GM10847 (cell line): Measurements from ENCODE around the gene ZFYVE28.

Experiments
- POLR2A ChIP-seq: IDR thresholded peaks from 2 replicates; pipeline ENCODE4 v1.6.1; 2011; ENCODE audit not compliant: insufficient read length; ENCODE audit errors: extremely low read depth

ZFYVE28 gene

GRCh38 chr4:2423695-2424094 is 5.2 kb upstream of the ZFYVE28 start:
- no peak for TF ChIP-seq POLR2A

GRCh38 chr4:2423066-2423465 is 4.6 kb upstream of the ZFYVE28 start:
- no peak for TF ChIP-seq POLR2A

- TF ChIP-seq POLR2A: no peak
Measured at GRCh38 chr4:2421928-2422327, 3.5 kb upstream of the ZFYVE28 start.

DNA sequence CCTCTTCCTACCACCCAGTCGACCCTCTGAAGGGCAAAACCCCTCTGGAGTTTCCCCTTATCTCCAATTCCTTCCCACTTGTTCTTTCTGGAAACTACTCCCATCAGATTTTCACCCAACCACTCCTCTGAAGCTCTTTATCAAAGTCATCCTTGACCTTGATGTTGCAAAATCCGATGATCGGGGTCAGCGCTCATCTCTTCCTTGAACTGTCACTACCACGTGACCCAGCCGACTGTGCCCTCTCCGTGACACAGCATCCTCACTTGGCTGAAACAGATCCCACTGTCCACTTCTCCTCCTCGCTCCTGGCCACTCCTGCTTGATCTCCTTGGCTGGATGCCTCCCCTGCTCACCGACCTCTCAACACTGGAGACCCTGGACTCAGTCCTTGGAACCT is 1.4 kb upstream of the ZFYVE28 start:
- no peak for TF ChIP-seq POLR2A

DNA sequence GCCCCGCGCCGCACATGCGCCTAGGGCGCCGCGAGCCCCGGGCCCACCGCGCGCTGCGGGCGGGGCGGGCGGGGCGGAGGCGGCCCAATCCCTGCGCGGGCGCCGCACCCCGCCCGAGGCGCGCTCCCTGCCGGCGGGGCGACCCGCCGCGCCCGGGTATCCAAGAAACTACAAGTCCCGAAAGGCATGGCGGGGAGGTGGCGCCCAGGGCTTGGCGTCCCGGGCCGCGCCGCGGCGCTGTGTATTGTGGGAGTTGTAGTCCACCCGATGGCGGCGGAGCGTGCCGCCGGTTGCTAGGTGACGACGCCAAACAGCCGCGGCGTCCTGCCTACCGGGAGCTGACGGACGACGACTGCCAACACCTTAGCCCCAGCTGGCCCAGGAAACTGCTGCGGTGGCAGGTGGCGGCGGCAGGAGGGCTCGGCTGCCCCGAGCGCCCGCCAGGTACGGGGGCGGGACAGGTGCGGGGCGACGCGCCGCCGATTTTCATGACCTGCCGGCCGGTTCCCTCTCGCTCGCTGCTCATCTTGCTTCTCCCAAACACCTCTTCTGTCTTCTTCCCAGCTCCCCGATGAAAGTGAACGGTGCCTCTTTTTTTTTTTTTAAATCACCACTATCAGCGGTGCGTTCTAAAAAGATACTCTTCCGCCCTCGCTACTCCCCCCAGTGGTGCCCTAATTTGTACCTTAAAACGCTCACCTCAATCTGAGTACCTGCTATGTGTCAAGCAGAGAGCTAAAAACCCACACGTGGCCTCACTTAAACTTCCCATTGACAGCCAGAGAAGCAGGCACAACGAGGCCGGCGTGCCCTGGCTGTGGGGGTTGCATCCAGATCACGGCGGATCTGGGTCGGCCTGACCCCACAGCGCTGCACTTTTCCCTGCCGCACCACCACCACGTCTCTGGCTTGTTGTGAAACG is 466 bp upstream of the ZFYVE28 start, which contains the start of gene CFAP99:
CFAP99 (plus strand) TSS at position 306 of the 922 bp plus-strand sequence.
- no peak for TF ChIP-seq POLR2A

DNA sequence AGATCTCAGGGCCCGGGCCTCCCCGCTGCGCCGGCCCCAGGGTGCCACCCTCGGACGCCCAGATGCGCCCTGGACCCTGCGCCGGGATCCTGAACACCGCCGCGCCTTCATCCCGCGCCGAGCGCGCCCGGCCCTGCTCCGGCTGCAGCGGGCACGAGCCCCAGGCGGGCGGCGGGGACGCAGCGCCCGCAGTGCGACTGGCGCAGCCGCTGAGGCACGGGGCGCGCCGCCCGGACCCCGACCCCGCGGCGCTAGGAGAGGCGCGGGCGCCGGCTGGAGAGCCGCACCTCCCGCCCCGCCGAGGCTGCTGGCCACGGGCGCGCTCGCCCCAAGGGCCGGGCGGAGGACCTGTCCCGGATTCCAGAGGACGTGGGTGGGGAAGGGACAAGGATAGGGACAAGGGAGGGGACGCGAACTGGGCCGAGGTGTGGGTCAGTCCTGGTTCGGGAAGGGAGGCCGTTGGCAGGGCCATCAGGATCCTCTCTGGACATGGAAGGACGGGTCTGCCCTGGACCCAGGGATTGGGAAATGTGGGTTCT is 1.1 kb downstream of the ZFYVE28 start:
- no peak for TF ChIP-seq POLR2A

DNA sequence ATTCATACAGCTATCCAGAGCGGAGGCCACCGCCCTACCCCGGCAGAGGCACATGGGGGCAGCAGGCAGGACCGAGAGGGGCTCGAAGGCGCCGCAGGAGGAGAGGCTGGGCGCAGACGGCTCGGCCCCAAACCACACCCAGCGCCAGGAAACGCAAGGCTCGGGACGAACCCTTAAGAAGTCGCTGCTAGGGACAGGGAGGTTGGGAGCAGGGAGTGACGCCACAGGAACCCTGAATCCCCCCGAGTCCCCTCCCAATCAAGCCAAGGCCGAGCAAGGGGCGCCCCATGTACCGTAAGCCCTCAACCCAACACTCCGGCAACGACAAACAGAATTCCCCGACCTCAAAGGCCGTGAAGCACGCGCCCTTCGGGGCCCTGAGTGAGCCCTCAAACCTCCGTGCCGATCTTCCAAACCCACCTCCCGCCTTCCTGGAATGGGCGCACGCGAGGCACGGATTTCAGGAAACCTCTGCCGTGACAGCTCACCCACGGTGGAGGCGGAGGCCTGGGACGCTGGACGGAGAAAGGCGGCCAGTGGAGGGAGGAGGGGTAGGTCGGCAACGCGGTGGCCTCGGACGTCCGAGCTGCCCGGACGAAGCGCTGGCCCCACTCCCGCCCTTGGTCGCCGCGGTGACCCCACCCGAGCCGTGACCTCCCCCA is 1.8 kb downstream of the ZFYVE28 start:
- no peak for TF ChIP-seq POLR2A

DNA sequence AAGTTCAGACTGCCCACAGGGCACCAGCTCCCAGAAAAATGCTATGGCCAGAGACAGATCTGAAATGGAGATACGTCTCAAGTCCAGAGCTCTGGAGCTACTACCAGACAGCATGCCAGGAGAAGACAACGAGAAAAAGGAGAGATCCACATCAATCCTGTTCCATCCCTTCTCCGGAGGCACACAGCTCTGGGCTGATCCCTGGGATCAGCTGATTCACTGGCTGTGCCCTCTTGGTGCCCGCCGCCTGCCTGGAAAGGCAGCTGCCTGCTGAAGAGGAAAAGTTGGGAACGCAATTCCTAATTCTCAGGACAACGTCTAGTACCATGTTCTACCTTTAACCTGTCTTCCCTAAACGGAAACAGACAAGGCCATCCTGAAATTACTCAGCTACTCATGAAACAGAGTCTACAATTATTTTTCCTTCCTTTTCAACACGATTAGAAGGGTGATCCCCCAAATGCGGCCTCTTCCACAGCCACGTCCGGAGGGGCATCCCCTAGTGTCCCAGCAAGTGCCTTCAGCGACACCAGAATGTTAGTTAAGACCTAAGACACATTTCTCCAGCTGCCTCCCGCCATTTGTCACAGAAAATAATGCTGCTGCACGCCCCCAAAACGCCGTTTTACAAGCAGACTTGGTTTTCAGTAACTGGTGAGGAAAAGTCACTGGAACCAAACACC is 2.4 kb downstream of the ZFYVE28 start:
- no peak for TF ChIP-seq POLR2A

GRCh38 chr4:2415213-2415612 is 3.2 kb downstream of the ZFYVE28 start:
- no peak for TF ChIP-seq POLR2A

- TF ChIP-seq POLR2A: no peak
Measured at GRCh38 chr4:2413821-2414610, 4.4 kb downstream of the ZFYVE28 start.

GRCh38 chr4:2412885-2413716 is 5.3 kb downstream of the ZFYVE28 start:
- TF ChIP-seq POLR2A: no peak

DNA sequence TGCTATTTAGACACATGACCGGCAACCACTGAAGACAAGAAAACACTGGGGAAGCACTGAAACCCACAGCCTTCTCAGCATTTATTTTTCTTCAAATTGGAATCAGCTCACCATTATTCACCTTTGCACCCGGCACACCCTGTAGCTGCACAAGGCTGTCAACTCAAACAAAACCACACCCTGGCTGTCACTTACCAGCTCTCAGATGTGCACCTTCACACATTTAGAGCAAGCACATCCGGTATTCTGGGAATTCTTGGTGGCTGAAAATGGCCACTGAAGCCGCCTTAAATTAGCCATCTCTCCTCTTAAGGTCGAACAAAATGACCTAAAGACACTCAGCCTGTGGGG is 5.9 kb downstream of the ZFYVE28 start:
- TF ChIP-seq POLR2A: no peak

DNA sequence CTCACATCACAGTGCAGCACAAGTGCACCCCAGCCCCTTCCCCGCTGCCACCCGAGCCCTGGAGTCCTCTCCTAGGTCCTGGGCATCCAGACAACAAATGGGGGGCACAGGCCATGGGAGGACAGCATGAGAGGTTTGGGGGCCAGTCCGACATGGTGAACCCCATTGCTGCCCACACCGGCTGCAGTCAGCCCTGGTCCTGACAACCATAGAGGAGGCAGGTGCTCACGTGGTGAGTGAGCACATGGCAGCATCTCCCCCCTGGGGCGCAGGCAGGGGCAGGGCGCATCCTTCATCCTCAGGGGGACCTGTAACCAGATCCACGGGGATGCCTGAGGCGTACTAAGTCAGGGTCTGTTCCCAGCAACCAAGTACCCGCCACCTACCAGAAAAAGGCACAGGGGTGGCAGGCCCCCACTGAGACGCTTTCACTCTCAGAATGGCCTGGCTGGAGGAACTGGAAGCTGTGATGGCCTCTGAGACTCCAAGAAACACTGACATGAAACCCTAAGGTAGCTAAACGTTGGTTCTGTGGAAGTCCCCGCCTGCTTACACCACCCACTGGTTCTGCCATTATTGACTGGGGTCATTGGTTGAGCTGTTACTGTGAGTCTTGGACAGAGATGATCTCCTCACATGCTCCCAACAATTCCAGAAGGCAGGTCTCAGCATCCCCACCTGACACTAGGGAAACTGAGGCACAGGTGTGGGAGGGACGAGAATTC is 6.5 kb downstream of the ZFYVE28 start:
- no peak for TF ChIP-seq POLR2A

- no peak for TF ChIP-seq POLR2A
Measured at GRCh38 chr4:2409381-2409783, 9.1 kb downstream of the ZFYVE28 start.

DNA sequence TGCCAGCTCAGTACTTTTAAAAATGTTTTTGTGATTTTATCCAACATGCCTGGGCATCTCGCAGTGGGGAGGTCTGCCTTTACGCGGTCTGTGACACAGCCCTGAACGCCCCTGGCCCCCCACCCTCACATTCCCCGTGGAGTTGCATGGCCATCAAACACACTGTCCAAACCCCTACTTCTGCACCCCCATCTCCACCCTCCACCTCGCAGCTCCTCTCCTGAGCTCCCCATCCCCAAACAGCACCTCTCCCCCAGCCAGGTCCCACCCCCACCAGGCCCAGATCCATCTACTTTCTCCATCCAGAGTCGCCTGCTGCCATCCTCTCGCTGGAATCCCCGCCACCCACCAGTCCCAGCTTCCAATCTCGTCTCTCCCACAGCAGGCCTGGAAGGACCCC is 9.5 kb downstream of the ZFYVE28 start:
- TF ChIP-seq POLR2A: no peak
